ENCODE measurements around the gene ZDHHC14. TPM values are rescaled to one million over a fixed set of nuclear protein-coding genes. Genes with fewer than 3 reads are reported as not detected.

ZDHHC14 gene
- total and polyA plus RNA-seq, 4 donors = 4.3 to 18.3 (median 8.9) TPM

GRCh38 chr6:157647261-157647915 lies 266.4 kb downstream of the ZDHHC14 start:
- peaks cover 0 to 22% (median 6%) of the 10 kb centered on the region in 5 donors for H3K4me1 ChIP-seq (ENCODE audit: control insufficient read depth in 5 of 5, insufficient read depth in 5 of 5, low read length in 5 of 5)
- H3K36me3 ChIP-seq (ENCODE audit: control insufficient read depth in 4 of 4, insufficient read depth in 4 of 4, low read length in 4 of 4) = peaks cover 0 to 13% (median 3%) of the 10 kb centered on the region in 4 donors
- no peaks in the 10 kb centered on the region for H3K9me3 ChIP-seq (ENCODE audit: control insufficient read depth in 4 of 4, insufficient read depth in 3 of 4, low read length in 3 of 4)
- peak in 1 of 3 donors; percentile 22 for DNase-seq
- H3K27me3 ChIP-seq (ENCODE audit: control insufficient read depth in 3 of 3, insufficient read depth in 3 of 3, low read length in 2 of 3) = no peaks in the 10 kb centered on the region
- H3K27ac ChIP-seq (ENCODE audit: low read depth in 1 of 2, low read length in 1 of 2) = no peak overlapping the region
- WGBS, 2 donors = 66 to 81% methylated on average over 23 of the region's 23 CpGs
- no peak overlapping the region for H3K4me3 ChIP-seq
- H3K9ac ChIP-seq (ENCODE audit: insufficient read depth in 1 of 2, low read length in 2 of 2) = no peak overlapping the region
- TF ChIP-seq CTCF (IDR thresholded peaks at IDR 0.05; ENCODE audit: control extremely low read depth, extremely low read depth) = no peak
- no peak for ATAC-seq (ENCODE audit: insufficient read depth, low FRiP score)

GRCh38 chr6:157648561-157648960 lies 267.6 kb downstream of the ZDHHC14 start:
- Histone ChIP-seq H3K9ac (ENCODE audit: insufficient read depth in 1 of 2, low read length in 2 of 2) (no peak overlapping the region), H3K27ac (ENCODE audit: low read depth in 1 of 2, low read length in 1 of 2) (no peak overlapping the region), H3K4me1 (ENCODE audit: control insufficient read depth in 5 of 5, insufficient read depth in 5 of 5, low read length in 5 of 5) (peaks cover 0 to 22% (median 6%) of the 10 kb centered on the region in 5 donors), H3K27me3 (ENCODE audit: control insufficient read depth in 3 of 3, insufficient read depth in 3 of 3, low read length in 2 of 3) (no peaks in the 10 kb centered on the region), H3K9me3 (ENCODE audit: control insufficient read depth in 4 of 4, insufficient read depth in 3 of 4, low read length in 3 of 4) (no peaks in the 10 kb centered on the region), H3K36me3 (ENCODE audit: control insufficient read depth in 4 of 4, insufficient read depth in 4 of 4, low read length in 4 of 4) (peaks cover 0 to 13% (median 3%) of the 10 kb centered on the region in 4 donors), H3K4me3 (no peak overlapping the region)
- ATAC-seq (ENCODE audit: insufficient read depth, low FRiP score) (no peak), DNase-seq (no peak)
- no peak for TF ChIP-seq CTCF (IDR thresholded peaks at IDR 0.05; ENCODE audit: control extremely low read depth, extremely low read depth)
- 68 to 90% methylated on average over 5 of the region's 5 CpGs for WGBS, 2 donors

- ATAC-seq (ENCODE audit: insufficient read depth, low FRiP score) (no peak), DNase-seq (peak in 1 of 3 donors; percentile 15)
- Histone ChIP-seq H3K27ac (ENCODE audit: low read depth in 1 of 2, low read length in 1 of 2) (no peak overlapping the region), H3K4me1 (ENCODE audit: control insufficient read depth in 5 of 5, insufficient read depth in 5 of 5, low read length in 5 of 5) (peaks cover 0 to 21% (median 6%) of the 10 kb centered on the region in 5 donors), H3K9me3 (ENCODE audit: control insufficient read depth in 4 of 4, insufficient read depth in 3 of 4, low read length in 3 of 4) (no peaks in the 10 kb centered on the region), H3K9ac (ENCODE audit: insufficient read depth in 1 of 2, low read length in 2 of 2) (no peak overlapping the region), H3K36me3 (ENCODE audit: control insufficient read depth in 4 of 4, insufficient read depth in 4 of 4, low read length in 4 of 4) (peaks cover 0 to 20% (median 4%) of the 10 kb centered on the region in 4 donors), H3K27me3 (ENCODE audit: control insufficient read depth in 3 of 3, insufficient read depth in 3 of 3, low read length in 2 of 3) (no peaks in the 10 kb centered on the region), H3K4me3 (no peak overlapping the region)
- no peak for TF ChIP-seq CTCF (IDR thresholded peaks at IDR 0.05; ENCODE audit: control extremely low read depth, extremely low read depth)
- 58% methylated on average over 21 to 25 of the region's 25 CpGs for WGBS, 2 donors
These were observed 268.6 kb downstream of the ZDHHC14 start for GRCh38 chr6:157649311-157650260.

Data from lung (tissue), 12 donors.